HG03521 (cell line): ENCODE results near the gene BICDL1.

Experiments used
- ATAC-seq: cut with Tn5 transposase; IDR thresholded peaks from one replicate; pipeline ENCODE4 v1.9.1; 2021; ENCODE audit warnings: mild to moderate bottlenecking, moderate library complexity; ENCODE audit not compliant: unreplicated experiment

Gene BICDL1

GRCh38 chr12:120121766-120122293, 132.8 kb downstream of the BICDL1 start:
- peak; percentile 37 for ATAC-seq

GRCh38 chr12:120125029-120125428, 136.0 kb downstream of the BICDL1 start:
- ATAC-seq = no peak

GRCh38 chr12:120125792-120126634, 137.0 kb downstream of the BICDL1 start:
- ATAC-seq = no peak

- no peak for ATAC-seq
These were observed 137.6 kb downstream of the BICDL1 start for GRCh38 chr12:120126635-120127005.

GRCh38 chr12:120130011-120130410, 141.0 kb downstream of the BICDL1 start:
- ATAC-seq = no peak

DNA sequence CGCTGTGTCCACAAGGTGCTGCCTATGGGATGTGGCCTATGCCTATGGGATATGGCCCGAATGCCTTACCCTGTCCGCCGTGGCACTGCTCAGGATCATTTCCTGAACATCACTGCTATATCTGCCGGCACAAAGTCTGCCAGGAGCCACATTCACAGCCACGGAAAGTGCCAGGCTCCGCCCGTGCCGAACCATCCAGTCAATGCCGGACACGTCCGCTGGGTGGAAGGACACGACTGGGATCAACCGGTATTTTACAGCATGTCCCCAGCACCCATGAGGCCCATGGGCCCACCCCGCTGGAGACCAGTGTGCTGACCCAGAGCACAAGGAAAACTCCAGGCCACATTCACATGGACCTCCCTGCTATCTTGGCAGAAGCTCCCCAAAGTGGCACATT, 142.1 kb downstream of the BICDL1 start:
- no peak for ATAC-seq

GRCh38 chr12:120132054-120132836, 143.2 kb downstream of the BICDL1 start:
- ATAC-seq = no peak

DNA sequence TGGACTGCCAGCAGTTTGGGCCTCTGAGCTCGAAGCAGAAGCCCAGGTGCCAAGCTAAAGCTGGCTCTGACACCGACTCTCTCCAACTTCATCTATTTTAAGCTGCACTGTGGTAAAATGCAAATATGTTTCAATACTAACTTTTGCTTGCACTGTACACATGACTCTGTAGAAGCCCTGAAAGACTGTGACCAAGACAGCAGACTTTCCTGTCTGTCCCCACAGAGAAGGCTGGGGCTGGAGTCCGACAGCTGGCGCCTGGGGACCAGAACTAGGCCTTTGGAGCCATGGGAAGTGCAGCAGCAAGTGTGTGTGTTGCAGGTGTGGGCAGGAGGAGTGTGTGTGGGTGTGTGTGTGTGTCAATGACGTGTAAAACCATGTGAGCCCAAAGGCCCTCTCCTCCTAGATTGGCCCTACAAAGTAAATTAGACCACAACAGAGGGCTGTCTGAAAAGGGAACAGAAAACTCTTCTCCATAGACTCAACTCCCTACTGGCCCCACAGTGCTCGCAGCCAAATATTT, 143.9 kb downstream of the BICDL1 start:
- peak; percentile 88 for ATAC-seq

DNA sequence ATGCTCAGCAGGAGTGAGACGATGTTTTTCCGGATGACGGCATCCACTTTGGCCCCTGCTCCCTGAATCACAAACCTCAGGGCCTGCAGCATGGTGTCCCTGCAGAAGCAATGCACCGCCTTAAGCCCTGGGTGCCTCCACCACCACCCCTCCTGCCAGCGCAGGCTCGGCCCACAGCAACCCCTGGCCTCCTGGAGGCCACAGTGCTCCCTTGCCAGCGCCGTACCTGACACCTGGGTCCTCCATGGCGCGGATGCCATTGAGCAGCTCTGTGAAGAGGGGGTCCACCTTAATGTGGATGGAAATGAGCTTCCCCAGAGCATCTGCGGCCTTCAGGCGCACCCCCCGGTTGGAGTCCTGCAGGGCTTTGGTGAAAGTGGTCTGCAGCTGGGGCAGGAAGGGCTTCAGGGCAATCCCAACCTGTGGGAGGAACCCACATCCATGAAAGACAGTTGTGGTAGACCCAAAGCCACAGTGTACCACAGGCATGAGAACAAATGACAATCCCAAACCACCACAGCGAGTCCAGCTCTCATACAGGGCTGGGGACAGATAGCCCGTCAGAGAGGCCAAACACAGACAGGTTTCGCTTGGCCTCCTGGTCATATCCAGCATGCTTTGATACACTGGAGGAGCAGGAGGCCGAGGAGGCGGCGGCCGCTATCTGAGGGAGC, 145.4 kb downstream of the BICDL1 start:
- ATAC-seq = no peak

- ATAC-seq = no peak
These were observed 147.2 kb downstream of the BICDL1 start for GRCh38 chr12:120136093-120136770.

- ATAC-seq = no peak
These were observed 148.8 kb downstream of the BICDL1 start for GRCh38 chr12:120137833-120138232.

- no peak for ATAC-seq
These were observed 149.3 kb downstream of the BICDL1 start for GRCh38 chr12:120138366-120138765.

DNA sequence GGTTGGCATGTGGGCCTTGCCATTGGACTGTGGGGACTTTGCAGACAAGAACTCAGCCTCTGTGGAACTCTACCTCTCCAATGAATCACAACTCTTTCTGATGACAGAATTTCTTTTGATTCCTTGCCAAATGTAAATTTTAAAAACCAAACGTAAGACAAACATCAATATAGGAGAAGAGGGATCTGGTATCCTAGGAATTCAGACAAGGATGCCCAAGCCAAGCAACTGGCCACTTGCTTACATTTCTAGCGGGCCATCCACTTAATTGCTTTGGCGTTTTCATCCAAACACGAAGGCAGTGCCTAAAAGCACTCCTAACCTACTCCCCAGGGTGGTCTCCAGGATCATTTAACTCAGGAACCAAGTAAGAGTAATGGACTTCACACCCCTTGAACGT, 150.9 kb downstream of the BICDL1 start:
- ATAC-seq = no peak

- ATAC-seq = no peak
These were observed 151.6 kb downstream of the BICDL1 start for GRCh38 chr12:120140603-120141002.

DNA sequence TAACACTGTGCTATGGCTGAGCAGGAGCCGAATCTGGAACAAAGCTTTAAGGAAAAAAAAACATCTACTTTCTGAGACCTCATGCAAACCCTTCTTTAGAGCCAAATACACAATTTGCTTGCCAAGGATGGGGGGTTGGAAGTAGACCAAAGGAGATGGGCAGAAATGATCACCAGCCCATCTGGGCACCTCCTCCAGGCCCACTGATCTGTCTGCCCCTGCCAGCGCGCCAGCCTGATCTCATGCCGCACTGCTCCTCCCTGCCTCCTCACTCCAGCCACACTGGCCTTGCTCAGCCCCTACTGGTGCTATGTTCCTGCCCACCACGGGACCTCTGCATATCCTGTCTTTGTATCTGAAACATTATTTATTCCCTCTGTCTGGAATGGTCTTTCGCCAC, 152.3 kb downstream of the BICDL1 start:
- ATAC-seq = no peak

DNA sequence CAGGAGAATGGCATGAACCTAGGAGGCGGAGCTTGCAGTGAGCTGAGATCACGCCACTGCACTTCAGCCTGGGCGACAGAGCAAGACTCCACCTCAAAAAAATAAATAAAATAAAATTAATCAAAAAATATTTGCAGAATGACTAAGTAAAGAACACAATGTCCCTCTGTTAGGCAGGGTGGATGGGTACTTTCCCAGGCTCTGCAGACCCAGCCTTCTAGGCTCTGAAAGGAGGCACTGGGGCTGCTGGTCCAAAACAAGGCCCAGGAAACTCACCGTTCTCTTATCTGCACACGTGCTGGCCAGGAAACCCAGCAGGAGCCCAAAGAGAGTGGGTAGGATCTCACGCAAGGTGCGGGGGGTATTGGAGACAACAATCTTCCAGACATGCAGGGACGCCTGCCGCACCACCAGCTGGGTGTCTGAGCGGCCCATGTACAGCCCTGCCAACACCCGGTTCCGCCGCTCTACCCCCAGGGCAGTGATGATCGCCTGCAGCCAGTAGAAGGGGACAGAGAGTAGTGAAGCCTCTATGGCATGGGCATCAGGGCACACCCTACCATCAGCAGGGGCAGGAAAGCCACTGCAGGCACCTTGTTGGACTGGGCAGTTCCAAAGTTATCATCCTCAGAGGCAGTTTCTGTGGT, 153.3 kb downstream of the BICDL1 start:
- no peak for ATAC-seq
